Measurements from ENCODE around the gene PTPRN2.

PTPRN2 gene

DNA sequence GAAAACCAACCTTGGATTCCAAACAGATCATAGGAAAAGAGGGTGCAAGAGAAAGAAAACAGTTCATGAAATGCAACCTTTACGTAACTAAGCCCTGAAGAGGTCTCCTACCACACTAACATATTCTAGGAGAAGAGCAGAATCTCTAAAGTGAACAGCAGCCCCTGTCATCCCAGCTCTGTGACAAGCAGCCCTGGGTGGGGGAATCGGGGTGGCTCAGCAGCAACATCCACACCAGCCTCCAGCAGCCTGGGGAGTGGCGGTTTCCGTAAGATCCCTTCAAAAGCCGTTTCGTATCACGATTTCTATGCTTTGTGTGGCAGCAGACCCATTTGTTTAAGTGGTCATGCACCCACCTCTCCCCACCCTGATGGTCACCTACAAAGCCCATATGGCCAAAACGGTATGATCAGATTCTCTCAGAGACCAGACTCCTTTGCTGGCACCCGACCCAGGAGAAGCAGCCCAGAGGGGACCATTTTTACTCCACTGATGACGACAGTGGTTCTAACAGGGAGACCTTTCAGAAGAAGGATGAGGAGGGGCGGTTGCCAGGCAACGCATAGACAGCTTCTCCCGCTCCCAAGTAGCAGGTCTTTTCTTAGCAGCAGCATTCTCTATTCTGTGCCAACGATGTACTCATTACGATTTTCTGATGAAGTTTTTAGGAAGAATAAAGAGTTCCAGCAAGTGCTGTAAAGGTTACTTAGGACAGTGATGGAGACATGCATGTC lies 950.2 kb downstream of the PTPRN2 start:
- Histone ChIP-seq H3K36me3 (ENCODE audit: insufficient read depth, low read length) (no peaks in the 10 kb centered on the region), H3K9me3 (ENCODE audit: control insufficient read depth, insufficient read depth, low read length) (peaks cover 3% of the 10 kb centered on the region; the same call in 1 of the 2 replicates), H3K9ac (ENCODE audit: low read depth, low read length) (no peak overlapping the region), H3K4me1 (ENCODE audit: insufficient read depth, low read length) (no peaks in the 10 kb centered on the region)

DNA sequence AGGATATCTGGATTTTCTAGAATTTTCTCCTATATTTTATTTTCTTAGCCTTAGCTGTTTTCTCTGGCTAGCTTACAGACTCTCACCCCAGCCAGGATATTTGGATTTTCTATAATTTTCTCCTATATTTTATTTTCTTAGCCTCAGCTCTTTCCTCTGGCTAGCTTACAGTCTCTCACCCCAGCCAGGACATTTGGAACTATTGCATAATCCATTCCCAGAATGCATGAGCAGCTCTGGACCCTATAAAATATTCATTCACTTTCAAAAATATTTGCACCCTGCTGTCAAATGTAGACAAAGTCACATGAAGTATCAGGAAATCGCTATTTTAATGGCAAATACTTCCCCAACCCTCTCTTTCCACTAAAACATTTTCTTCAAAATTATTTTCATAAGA lies 952.0 kb downstream of the PTPRN2 start:
- H3K9me3 ChIP-seq (ENCODE audit: control insufficient read depth, insufficient read depth, low read length) = peaks cover 3% of the 10 kb centered on the region; the same call in 1 of the 2 replicates
- H3K4me1 ChIP-seq (ENCODE audit: insufficient read depth, low read length) = no peaks in the 10 kb centered on the region
- H3K36me3 ChIP-seq (ENCODE audit: insufficient read depth, low read length) = no peaks in the 10 kb centered on the region
- no peak overlapping the region for H3K9ac ChIP-seq (ENCODE audit: low read depth, low read length)

DNA sequence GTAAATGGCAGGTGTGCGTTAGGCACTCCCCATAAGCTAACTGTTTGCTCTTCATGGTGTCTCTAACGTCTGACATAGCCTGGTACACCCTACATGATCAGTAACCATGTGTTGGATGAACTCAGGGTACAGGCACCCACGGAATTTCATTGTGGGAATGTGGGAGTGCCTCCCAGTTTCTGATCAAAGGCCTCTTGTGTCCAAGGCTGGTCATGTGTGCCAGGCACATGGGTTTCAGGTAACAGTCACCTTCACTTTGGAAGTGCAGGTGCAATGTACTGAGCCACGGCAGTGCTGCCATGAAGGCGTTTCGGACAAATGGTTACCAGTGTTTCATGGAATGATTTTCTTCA lies 952.5 kb downstream of the PTPRN2 start:
- 0 out of 2 replicates have a peak, but pooled peaks cover under 1% of the 10 kb centered on the region for H3K9me3 ChIP-seq (ENCODE audit: control insufficient read depth, insufficient read depth, low read length)
- H3K9ac ChIP-seq (ENCODE audit: low read depth, low read length) = no peak overlapping the region
- H3K4me1 ChIP-seq (ENCODE audit: insufficient read depth, low read length) = no peaks in the 10 kb centered on the region

DNA sequence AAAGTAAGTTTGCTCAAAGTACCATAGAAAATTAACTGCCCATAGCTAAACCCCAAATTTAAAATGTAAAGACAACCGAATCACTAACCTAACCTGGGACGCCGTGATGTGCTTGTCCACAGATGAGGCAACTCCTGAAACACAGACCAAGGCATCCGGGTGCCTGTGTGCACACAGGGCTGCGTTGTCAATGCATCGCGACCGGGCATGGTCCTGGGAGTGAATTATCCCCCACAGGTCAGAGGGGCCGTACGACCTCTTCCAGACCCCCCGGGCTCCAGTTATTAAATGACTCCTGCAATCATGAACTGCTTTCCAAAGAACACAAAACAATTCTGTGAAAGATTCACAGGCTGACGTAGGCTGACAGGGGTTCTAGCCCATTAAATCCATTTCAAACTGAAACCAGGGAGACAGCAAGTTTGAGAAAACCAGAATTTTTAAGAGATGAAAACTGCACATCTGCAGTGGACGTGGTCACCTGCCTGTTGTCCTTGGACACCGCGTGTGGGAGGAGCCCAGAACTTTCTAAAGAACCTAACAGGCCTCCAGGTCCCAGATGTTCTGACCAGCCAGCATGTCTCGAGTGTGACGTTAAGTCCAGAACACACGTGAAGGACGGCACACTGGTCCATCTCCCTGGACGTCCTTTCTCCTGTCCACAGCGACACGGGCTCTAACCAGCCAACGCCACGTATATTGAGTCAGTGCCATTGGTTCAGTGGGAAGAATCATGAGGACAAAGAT lies 953.0 kb downstream of the PTPRN2 start:
- Histone ChIP-seq H3K36me3 (ENCODE audit: insufficient read depth, low read length) (no peaks in the 10 kb centered on the region), H3K4me1 (ENCODE audit: insufficient read depth, low read length) (no peaks in the 10 kb centered on the region), H3K9me3 (ENCODE audit: control insufficient read depth, insufficient read depth, low read length) (no peaks in the 10 kb centered on the region), H3K9ac (ENCODE audit: low read depth, low read length) (no peak overlapping the region)

More for the DNA sequence above, 952.5 kb downstream of the PTPRN2 start:
- no peaks in the 10 kb centered on the region for H3K36me3 ChIP-seq (ENCODE audit: insufficient read depth, low read length)

DNA sequence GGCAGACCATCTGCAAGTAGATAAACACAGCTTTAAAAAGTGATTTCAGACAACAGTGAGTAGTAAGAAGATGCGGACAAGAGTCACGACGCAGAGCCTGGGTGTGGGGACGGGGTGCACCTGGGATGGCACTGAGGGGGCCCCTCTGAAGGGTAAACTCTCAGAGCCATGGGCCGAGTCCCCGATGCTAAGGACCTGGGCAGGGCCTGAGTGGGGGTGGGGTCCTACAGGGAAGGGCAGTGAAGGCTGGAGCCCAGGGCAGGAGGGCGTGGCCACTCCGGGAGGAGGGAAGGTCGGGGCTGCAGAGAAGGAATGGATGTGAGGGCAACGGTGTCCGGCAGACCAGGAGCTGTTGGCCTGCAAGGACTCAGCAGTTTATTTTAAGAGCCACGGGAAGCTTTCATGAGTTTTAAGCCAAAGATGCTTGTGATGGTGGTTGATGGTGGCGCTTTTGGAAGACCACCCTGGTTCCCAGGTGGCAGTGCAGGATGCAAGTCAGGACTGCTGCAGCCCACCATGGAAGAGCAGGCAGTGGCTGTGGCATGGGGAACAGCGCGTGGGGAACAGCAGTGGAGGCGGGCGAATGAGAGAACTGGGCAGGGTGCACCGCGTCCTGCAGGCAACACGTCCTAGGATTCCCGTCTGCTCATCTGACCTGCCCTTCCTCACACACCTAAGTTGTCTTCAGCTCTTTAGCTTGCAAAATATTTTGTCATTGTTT lies 954.0 kb downstream of the PTPRN2 start:
- Histone ChIP-seq H3K36me3 (ENCODE audit: insufficient read depth, low read length) (no peaks in the 10 kb centered on the region), H3K4me1 (ENCODE audit: insufficient read depth, low read length) (no peaks in the 10 kb centered on the region), H3K9ac (ENCODE audit: low read depth, low read length) (no peak overlapping the region), H3K9me3 (ENCODE audit: control insufficient read depth, insufficient read depth, low read length) (no peaks in the 10 kb centered on the region)

DNA sequence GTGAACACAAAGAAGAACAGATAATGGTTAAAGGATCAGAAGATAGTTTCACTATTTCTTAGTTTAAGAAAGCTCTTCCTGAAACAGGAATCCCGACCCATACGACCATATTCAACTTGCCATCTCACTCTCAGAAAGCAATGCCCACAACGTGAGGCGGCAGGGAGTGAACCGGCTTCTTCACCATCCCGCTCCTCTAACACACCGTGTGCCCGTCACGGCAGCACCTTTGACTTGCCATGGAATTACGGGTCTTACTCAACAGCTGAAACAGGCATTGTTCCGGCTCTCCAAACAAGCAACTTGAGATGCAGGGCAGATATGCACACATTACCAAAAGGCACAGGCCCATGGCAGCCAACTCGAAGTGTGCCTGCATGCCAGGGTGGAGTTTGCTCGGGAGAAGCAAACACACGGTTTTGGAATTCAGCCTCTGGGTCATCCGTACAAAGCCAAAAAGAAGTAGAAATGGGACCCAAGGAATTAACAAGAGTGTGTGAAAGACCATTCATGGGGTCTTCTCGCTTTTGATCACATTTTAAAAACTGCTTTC lies 957.2 kb downstream of the PTPRN2 start:
- Histone ChIP-seq H3K9me3 (ENCODE audit: control insufficient read depth, insufficient read depth, low read length) (no peaks in the 10 kb centered on the region), H3K36me3 (ENCODE audit: insufficient read depth, low read length) (no peaks in the 10 kb centered on the region), H3K9ac (ENCODE audit: low read depth, low read length) (no peak overlapping the region), H3K4me1 (ENCODE audit: insufficient read depth, low read length) (no peaks in the 10 kb centered on the region)

DNA sequence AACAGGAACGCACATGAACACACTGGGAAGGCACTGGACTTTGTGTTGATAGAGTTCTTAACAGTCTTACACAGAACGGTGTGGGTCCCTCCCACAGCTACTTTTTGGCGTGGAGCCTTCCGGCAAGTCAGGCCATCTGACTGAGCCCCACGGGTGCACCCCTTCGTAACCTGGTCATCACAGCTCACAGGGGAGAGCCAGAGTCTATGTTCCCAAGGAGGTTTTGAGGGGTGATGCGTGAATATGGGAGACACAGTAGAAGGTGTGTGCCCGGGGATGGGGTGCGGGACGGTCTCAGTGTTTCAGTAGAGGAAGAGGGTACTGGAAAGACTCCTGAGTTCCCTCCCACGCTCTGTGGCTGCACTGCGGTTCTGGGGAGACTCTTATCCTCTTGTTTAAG lies 959.2 kb downstream of the PTPRN2 start:
- no peaks in the 10 kb centered on the region for H3K9me3 ChIP-seq (ENCODE audit: control insufficient read depth, insufficient read depth, low read length)
- no peak overlapping the region for H3K9ac ChIP-seq (ENCODE audit: low read depth, low read length)
- H3K4me1 ChIP-seq (ENCODE audit: insufficient read depth, low read length) = no peaks in the 10 kb centered on the region
- H3K36me3 ChIP-seq (ENCODE audit: insufficient read depth, low read length) = no peaks in the 10 kb centered on the region

DNA sequence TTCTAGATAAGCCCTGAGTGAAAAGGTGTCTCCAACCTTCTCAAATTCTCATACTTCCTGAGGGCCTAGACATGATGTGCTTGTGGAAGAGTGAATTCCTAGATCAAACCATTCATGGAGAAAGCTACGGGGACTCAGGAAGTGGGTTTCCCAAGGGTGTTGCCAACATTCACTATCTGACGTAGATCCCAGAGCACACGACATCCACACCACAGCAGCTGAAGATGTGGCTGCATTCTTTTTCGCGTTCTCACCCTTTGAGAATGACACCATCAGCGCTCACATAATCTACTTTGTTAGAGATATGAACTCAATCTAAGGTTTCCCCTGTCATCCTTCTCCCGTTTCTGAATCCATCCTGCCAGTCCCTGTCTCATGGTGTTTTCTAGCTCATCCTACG lies 960.0 kb downstream of the PTPRN2 start:
- Histone ChIP-seq H3K4me1 (ENCODE audit: insufficient read depth, low read length) (no peaks in the 10 kb centered on the region), H3K36me3 (ENCODE audit: insufficient read depth, low read length) (no peaks in the 10 kb centered on the region), H3K9ac (ENCODE audit: low read depth, low read length) (no peak overlapping the region), H3K9me3 (ENCODE audit: control insufficient read depth, insufficient read depth, low read length) (no peaks in the 10 kb centered on the region)

DNA sequence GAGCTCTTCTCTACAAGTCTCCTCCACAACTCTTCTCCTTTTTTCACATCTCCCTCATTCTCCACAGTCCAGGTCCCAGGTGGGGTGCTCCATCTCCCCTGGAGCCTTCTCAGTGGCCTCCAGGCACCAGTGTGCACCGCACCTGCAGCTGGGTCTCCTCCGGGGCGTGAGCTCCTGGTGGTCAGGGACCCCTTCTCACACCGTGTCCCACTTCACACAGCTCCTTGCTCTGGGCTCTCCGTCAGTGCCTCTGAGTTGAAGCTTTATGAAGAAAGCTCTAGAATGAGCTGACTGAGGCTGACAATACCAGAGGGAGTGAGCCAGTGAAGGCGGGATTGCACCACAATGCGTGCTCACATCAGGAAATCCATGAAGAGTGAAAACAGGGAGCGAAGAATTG lies 960.6 kb downstream of the PTPRN2 start:
- H3K9me3 ChIP-seq (ENCODE audit: control insufficient read depth, insufficient read depth, low read length) = no peaks in the 10 kb centered on the region
- H3K36me3 ChIP-seq (ENCODE audit: insufficient read depth, low read length) = no peaks in the 10 kb centered on the region
- H3K4me1 ChIP-seq (ENCODE audit: insufficient read depth, low read length) = no peaks in the 10 kb centered on the region
- H3K9ac ChIP-seq (ENCODE audit: low read depth, low read length) = no peak overlapping the region

DNA sequence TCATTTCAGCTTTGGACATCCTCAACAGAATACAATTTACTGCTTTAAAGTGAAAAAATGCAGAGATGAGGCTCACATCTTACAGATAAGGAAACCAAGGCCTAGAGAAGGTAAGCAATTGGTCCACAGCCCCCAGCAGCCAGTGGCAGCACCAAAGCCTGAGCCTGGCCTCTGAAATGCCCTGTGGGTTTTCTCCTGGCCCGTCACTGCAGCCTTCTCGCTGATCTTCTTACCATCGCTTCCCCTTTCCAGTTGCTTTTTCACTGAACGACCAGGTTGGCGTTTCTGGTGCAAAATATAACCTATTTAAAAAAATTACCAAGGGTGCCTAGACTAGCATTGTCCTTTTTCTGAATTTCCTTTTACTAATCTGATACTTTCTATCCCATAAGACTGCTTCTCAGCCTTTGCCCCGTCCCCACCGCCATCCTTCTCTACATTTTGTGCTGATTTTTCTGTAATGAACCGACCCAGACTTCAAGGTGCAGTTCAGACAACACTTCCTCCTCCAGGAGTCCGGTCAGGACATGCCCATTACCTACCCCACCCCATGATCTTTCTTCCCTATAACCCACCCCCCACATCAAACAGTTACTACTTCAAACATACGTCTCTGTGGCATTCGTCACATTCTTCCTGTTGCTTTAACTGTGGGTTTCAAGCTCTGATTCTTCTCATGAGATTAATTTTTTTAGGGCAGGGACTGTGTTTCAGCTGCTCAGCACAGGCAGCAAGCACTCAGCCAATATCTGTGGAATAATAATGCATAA lies 961.5 kb downstream of the PTPRN2 start:
- no peaks in the 10 kb centered on the region for H3K4me1 ChIP-seq (ENCODE audit: insufficient read depth, low read length)
- H3K9me3 ChIP-seq (ENCODE audit: control insufficient read depth, insufficient read depth, low read length) = no peaks in the 10 kb centered on the region
- H3K9ac ChIP-seq (ENCODE audit: low read depth, low read length) = no peak overlapping the region
- H3K36me3 ChIP-seq (ENCODE audit: insufficient read depth, low read length) = no peaks in the 10 kb centered on the region

DNA sequence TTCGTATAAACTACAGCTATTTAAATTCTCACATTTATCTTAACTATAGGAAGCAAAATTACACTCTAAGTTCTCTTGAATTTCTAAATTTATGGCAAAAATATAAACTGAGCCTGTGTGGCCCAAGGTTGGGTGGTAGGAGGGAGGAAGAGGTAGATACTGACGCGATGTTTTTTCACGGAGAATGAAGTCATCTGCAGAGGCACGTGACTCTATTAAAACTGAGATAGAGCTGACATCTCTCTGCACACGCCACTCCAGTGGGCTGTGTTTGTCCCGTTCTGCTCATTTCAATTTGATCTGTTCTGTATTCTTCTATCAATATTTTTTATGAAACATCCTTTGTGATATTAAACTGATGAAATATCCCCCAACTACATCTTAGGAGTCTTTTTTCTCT lies 964.1 kb downstream of the PTPRN2 start:
- Histone ChIP-seq H3K36me3 (ENCODE audit: insufficient read depth, low read length) (no peaks in the 10 kb centered on the region), H3K9ac (ENCODE audit: low read depth, low read length) (no peak overlapping the region), H3K4me1 (ENCODE audit: insufficient read depth, low read length) (no peaks in the 10 kb centered on the region), H3K9me3 (ENCODE audit: control insufficient read depth, insufficient read depth, low read length) (no peaks in the 10 kb centered on the region)

DNA sequence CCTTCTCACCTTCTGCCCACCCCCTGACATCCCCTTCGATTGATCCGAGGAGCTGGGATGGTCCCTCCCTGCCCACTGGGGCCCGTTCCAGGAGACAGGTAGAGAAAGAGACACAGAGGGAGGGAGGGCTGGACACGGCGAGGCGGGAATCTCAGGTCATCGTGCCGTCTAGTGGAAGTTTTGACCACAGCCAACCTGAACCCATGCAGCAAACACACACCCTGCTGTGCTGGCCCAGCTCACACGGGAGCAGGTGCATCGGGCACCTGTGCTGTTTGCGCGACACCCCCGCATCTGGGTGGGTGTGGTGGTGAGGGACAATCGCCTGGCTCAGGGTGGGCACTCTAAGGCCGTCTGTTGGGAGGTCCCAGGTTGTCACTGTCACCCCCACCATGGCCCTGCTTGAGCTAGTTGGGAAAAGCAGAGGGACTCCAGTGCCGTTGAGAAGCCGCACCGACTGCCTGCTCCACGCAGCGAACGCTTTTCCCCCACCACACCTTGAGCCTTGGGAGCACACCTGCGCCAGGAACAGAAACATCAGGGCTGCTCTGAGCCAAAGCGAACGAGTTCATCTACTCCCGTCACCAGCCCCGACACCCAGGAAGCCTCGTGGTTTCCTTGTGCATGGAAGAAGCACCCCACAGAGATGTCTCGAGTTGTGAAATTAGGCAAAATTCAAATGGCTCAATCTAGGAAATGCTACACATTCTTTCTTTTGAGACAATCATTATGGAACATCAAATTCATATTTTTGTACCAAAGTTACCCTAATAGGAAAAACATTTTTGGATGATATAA lies 965.0 kb downstream of the PTPRN2 start:
- Histone ChIP-seq H3K9ac (ENCODE audit: low read depth, low read length) (no peak overlapping the region), H3K36me3 (ENCODE audit: insufficient read depth, low read length) (no peaks in the 10 kb centered on the region), H3K9me3 (ENCODE audit: control insufficient read depth, insufficient read depth, low read length) (no peaks in the 10 kb centered on the region), H3K4me1 (ENCODE audit: insufficient read depth, low read length) (no peaks in the 10 kb centered on the region)

DNA sequence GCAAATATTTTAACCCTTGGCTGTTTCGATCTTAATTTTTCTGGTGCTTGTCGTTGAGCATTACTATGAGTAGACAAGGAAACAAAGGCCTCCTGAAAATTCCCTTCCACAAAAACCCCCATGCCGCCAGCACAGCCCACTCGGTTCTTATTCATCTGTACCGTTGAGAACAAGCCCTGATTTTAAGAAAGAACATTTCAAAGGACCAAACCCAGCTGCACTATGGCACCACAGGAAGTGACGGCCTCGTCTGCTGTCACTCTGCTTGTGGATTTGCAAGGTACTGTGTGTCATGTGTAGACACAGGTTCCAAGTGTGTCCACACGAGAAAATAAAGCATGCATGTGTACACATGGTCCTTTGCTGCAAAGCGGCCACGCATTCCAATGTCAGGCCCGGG lies 965.6 kb downstream of the PTPRN2 start:
- no peak overlapping the region for H3K9ac ChIP-seq (ENCODE audit: low read depth, low read length)
- no peaks in the 10 kb centered on the region for H3K9me3 ChIP-seq (ENCODE audit: control insufficient read depth, insufficient read depth, low read length)
- H3K36me3 ChIP-seq (ENCODE audit: insufficient read depth, low read length) = no peaks in the 10 kb centered on the region
- no peaks in the 10 kb centered on the region for H3K4me1 ChIP-seq (ENCODE audit: insufficient read depth, low read length)

Data from ES-I3 (cell line).